ENCODE data around the gene FMO5. TPM values are rescaled to one million over a fixed set of nuclear protein-coding genes. Genes with fewer than 3 reads are reported as not detected.

Gene FMO5
- total RNA-seq, 1 experiment from 2014 or later, result 0.57 TPM

DNA sequence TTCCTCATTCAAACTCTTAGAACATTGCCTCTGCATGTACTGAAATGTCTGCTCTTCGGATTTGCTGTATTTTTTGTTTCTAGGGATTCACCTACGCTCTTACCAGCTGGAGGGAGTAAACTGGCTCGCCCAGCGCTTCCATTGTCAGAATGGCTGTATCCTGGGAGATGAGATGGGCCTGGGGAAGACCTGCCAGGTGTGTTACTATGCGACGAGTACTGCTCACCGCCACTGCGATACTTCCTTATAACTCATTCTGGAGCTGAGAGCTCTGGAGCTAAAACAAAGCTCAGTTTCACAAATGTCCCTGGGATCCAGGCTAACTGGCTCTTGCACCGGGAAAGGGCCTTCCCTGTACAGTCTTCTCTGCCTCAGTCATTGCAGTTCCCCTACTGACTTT lies 27.4 kb upstream of the FMO5 start:
- DNase-seq (ENCODE audit: low read depth, low spot score) (no peak), ATAC-seq (no peak)
- ChIA-PET POLR2A (no interaction called here), CTCF (no interaction called here)
- Histone ChIP-seq H3K36me3 (ENCODE audit: control insufficient read depth, insufficient read depth, low read length) (no peaks in the 10 kb centered on the region; the same call in 1 of the 2 replicates), H3K9me3 (ENCODE audit: control insufficient read depth, insufficient read depth, low read depth, low read length) (no peaks in the 10 kb centered on the region), H3K4me3 (ENCODE audit: low read depth in 2 of 2, low read length in 2 of 2) (no peak overlapping the region), H3K4me1 (ENCODE audit: control insufficient read depth, insufficient read depth, low read length) (no peaks in the 10 kb centered on the region), H3K27me3 (ENCODE audit: control insufficient read depth, insufficient read depth, low read length) (no peaks in the 10 kb centered on the region), H3K27ac (ENCODE audit: low read length) (no peak overlapping the region)
- in situ Hi-C loops (cut with HindIII; ENCODE audit: low pct_unique_long_range_greater_than_20kb, low sequenced_read_pairs) (no loop called here), intact Hi-C loops (cut with micrococcal nuclease; ENCODE audit: unreplicated experiment) (no loop called here)
- TF ChIP-seq SIN3A (IDR thresholded peaks at IDR 0.05; ENCODE audit: borderline replicate concordance, insufficient read depth, low read depth, low read length) (no peak), POLR2AphosphoS5 (IDR thresholded peaks at IDR 0.05; ENCODE audit: low read depth, low read length) (no peak), TCF7L2 (IDR thresholded peaks at IDR 0.05; ENCODE audit: low read depth, low read length) (no peak)
- TF ChIP-seq, protein P1, sequence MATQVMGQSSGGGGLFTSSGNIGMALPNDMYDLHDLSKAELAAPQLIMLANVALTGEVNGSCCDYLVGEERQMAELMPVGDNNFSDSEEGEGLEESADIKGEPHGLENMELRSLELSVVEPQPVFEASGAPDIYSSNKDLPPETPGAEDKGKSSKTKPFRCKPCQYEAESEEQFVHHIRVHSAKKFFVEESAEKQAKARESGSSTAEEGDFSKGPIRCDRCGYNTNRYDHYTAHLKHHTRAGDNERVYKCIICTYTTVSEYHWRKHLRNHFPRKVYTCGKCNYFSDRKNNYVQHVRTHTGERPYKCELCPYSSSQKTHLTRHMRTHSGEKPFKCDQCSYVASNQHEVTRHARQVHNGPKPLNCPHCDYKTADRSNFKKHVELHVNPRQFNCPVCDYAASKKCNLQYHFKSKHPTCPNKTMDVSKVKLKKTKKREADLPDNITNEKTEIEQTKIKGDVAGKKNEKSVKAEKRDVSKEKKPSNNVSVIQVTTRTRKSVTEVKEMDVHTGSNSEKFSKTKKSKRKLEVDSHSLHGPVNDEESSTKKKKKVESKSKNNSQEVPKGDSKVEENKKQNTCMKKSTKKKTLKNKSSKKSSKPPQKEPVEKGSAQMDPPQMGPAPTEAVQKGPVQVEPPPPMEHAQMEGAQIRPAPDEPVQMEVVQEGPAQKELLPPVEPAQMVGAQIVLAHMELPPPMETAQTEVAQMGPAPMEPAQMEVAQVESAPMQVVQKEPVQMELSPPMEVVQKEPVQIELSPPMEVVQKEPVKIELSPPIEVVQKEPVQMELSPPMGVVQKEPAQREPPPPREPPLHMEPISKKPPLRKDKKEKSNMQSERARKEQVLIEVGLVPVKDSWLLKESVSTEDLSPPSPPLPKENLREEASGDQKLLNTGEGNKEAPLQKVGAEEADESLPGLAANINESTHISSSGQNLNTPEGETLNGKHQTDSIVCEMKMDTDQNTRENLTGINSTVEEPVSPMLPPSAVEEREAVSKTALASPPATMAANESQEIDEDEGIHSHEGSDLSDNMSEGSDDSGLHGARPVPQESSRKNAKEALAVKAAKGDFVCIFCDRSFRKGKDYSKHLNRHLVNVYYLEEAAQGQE (IDR thresholded peaks at IDR 0.05; ENCODE audit: insufficient read depth in 1 of 2, low read depth in 2 of 2, low read length in 1 of 2), result no peak
- TF ChIP-seq, protein P2, sequence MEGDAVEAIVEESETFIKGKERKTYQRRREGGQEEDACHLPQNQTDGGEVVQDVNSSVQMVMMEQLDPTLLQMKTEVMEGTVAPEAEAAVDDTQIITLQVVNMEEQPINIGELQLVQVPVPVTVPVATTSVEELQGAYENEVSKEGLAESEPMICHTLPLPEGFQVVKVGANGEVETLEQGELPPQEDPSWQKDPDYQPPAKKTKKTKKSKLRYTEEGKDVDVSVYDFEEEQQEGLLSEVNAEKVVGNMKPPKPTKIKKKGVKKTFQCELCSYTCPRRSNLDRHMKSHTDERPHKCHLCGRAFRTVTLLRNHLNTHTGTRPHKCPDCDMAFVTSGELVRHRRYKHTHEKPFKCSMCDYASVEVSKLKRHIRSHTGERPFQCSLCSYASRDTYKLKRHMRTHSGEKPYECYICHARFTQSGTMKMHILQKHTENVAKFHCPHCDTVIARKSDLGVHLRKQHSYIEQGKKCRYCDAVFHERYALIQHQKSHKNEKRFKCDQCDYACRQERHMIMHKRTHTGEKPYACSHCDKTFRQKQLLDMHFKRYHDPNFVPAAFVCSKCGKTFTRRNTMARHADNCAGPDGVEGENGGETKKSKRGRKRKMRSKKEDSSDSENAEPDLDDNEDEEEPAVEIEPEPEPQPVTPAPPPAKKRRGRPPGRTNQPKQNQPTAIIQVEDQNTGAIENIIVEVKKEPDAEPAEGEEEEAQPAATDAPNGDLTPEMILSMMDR (IDR thresholded peaks at IDR 0.05), result no peak
- no TSS peak for BruUV-seq (replicated peaks)

DNA sequence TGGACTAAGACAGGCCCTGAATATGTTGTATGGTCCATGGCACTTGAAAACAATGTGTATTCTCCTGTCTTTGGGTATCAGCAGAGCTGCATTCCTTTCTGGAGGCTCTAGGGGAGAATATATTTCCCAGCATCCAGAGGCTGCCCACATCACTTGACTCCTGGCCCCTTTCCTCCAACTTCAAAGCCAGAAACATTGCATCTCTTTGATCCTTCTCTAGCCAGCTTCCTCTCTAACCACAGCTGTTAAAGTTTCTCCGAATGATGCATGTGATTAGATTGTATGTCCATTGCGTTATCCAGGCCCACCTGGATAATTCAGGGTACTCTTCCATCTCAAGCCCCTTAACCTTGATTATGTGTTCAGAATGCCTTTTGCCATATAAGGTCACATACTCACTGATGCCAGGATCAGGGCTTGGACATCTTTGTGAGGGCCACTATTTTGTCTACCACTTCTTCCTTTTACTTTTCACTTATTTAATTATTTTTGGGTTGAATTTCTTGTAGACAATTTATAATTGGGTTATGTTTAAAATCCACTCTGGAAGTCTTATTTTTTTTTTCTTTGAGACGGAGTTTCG lies 22.6 kb upstream of the FMO5 start:
- ChIA-PET POLR2A (interaction anchor here (1.2 kb wide), 1 partner anchor 10 kb away, joined by 5 read pairs; no protein-coding TSS in a partner anchor), CTCF (no interaction called here)
- H3K4me3 ChIP-seq (ENCODE audit: low read depth in 2 of 2, low read length in 2 of 2), result no peak overlapping the region
- in situ Hi-C loops (cut with HindIII; ENCODE audit: low pct_unique_long_range_greater_than_20kb, low sequenced_read_pairs) (no loop called here), intact Hi-C loops (cut with micrococcal nuclease; ENCODE audit: unreplicated experiment) (no loop called here)
- BruUV-seq (replicated peaks), result no TSS peak
- no peaks in the 10 kb centered on the region for H3K9me3 ChIP-seq (ENCODE audit: control insufficient read depth, insufficient read depth, low read depth, low read length)
- no peak overlapping the region for H3K27ac ChIP-seq (ENCODE audit: low read length)
- DNase-seq (ENCODE audit: low read depth, low spot score) (no peak), ATAC-seq (no peak)
- H3K4me1 ChIP-seq (ENCODE audit: control insufficient read depth, insufficient read depth, low read length), result 0 out of 2 replicates have a peak, but pooled peaks cover 8% of the 10 kb centered on the region
- no peaks in the 10 kb centered on the region for H3K27me3 ChIP-seq (ENCODE audit: control insufficient read depth, insufficient read depth, low read length)
- TF ChIP-seq SIN3A (IDR thresholded peaks at IDR 0.05; ENCODE audit: borderline replicate concordance, insufficient read depth, low read depth, low read length) (no peak), TCF7L2 (IDR thresholded peaks at IDR 0.05; ENCODE audit: low read depth, low read length) (0 out of 2 replicates have a peak, but pooled peaks have one; percentile 41), POLR2AphosphoS5 (IDR thresholded peaks at IDR 0.05; ENCODE audit: low read depth, low read length) (no peak)
- TF ChIP-seq, protein P2 (IDR thresholded peaks at IDR 0.05), result no peak
- TF ChIP-seq, protein P1 (IDR thresholded peaks at IDR 0.05; ENCODE audit: insufficient read depth in 1 of 2, low read depth in 2 of 2, low read length in 1 of 2), result no peak
- H3K36me3 ChIP-seq (ENCODE audit: control insufficient read depth, insufficient read depth, low read length), result peaks cover 5% of the 10 kb centered on the region; the same call in 1 of the 2 replicates
